Measurements from ENCODE around the gene GPR37L1.

GPR37L1 gene

DNA sequence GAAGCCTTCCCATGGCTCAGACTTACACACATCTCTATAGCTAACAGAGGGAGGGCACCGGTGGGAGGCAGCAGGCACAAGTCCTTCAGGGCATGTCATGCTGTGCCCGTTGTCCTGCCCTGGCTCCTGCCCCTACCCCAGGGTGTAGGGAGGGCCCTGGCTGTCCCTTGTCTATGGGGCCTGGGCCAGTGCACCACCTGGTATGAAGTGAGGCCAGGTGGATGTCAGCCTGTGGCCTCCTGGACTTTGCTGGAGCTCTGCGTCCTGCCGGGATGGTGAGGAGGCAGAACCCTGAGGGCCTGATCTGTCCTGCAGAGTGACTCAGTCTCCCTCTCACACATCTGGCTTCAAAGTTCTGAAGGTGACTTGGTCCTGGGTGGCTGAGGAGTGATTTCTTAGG lies 47.3 kb upstream of the GPR37L1 start:
- Histone ChIP-seq H3K4me3 (ENCODE audit: low read length, poor library complexity, severe bottlenecking) (no peak overlapping the region), H3K79me2 (ENCODE audit: insufficient read depth, low read length) (no peaks in the 10 kb centered on the region), H3K9me3 (ENCODE audit: insufficient read depth, low read depth, low read length) (no peaks in the 10 kb centered on the region), H3K4me2 (ENCODE audit: low read depth, low read length, poor library complexity, severe bottlenecking) (no peak overlapping the region), H3K4me1 (ENCODE audit: insufficient read depth, low read length, poor library complexity, severe bottlenecking) (no peaks in the 10 kb centered on the region), H3K9me2 (replicated peaks; ENCODE audit: low read depth, low read length) (no peaks in the 10 kb centered on the region), H4K20me1 (ENCODE audit: insufficient read depth, low read length, poor library complexity, severe bottlenecking) (no peaks in the 10 kb centered on the region), H3K9ac (ENCODE audit: low read depth, low read length, poor library complexity, severe bottlenecking) (no peak overlapping the region), H3K27me3 (ENCODE audit: insufficient read depth, low read length, poor library complexity, severe bottlenecking) (no peaks in the 10 kb centered on the region), H3F3A (ENCODE audit: low read depth) (no peaks in the 10 kb centered on the region), H2AFZ (ENCODE audit: low read length) (no peak overlapping the region), H3K36me3 (ENCODE audit: insufficient read depth, low read length) (no peaks in the 10 kb centered on the region)
- no peak for TF ChIP-seq EZH2phosphoT487 (IDR thresholded peaks at IDR 0.05; ENCODE audit: borderline replicate concordance)
- TF ChIP-seq, protein P1, sequence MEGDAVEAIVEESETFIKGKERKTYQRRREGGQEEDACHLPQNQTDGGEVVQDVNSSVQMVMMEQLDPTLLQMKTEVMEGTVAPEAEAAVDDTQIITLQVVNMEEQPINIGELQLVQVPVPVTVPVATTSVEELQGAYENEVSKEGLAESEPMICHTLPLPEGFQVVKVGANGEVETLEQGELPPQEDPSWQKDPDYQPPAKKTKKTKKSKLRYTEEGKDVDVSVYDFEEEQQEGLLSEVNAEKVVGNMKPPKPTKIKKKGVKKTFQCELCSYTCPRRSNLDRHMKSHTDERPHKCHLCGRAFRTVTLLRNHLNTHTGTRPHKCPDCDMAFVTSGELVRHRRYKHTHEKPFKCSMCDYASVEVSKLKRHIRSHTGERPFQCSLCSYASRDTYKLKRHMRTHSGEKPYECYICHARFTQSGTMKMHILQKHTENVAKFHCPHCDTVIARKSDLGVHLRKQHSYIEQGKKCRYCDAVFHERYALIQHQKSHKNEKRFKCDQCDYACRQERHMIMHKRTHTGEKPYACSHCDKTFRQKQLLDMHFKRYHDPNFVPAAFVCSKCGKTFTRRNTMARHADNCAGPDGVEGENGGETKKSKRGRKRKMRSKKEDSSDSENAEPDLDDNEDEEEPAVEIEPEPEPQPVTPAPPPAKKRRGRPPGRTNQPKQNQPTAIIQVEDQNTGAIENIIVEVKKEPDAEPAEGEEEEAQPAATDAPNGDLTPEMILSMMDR (conservative IDR thresholded peaks at IDR 0.05; ENCODE audit: low read length) = no peak

DNA sequence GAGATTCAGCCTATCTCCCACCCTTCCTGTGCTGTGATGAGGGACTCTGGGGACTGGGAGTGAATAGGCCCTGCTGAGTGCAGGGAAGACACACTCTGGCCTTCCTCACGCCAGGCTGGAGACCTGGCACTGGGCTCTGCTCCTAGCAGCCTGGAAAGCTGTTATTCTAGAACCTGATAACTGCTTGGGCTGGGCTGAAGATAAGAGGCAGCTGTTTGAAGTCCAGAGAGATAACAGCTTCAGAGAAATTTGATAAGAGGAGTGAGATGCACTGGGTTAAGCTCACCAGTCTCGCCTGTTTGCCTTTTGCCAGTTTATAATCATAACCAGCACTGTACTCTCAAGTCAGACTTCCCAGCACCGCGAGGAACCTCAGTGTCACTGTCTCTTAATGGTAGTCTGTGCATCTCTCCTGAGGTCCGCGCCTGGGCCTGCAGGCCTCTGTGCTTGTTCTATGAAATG lies 46.6 kb upstream of the GPR37L1 start:
- H3K4me2 ChIP-seq (ENCODE audit: low read depth, low read length, poor library complexity, severe bottlenecking) = no peak overlapping the region
- H3K79me2 ChIP-seq (ENCODE audit: insufficient read depth, low read length) = no peaks in the 10 kb centered on the region
- no peaks in the 10 kb centered on the region for H3K4me1 ChIP-seq (ENCODE audit: insufficient read depth, low read length, poor library complexity, severe bottlenecking)
- no peaks in the 10 kb centered on the region for H3F3A ChIP-seq (ENCODE audit: low read depth)
- H3K9me2 ChIP-seq (replicated peaks; ENCODE audit: low read depth, low read length) = no peaks in the 10 kb centered on the region
- H3K36me3 ChIP-seq (ENCODE audit: insufficient read depth, low read length) = no peaks in the 10 kb centered on the region
- H3K27me3 ChIP-seq (ENCODE audit: insufficient read depth, low read length, poor library complexity, severe bottlenecking) = no peaks in the 10 kb centered on the region
- no peaks in the 10 kb centered on the region for H4K20me1 ChIP-seq (ENCODE audit: insufficient read depth, low read length, poor library complexity, severe bottlenecking)
- H3K9me3 ChIP-seq (ENCODE audit: insufficient read depth, low read depth, low read length) = no peaks in the 10 kb centered on the region
- no peak overlapping the region for H3K4me3 ChIP-seq (ENCODE audit: low read length, poor library complexity, severe bottlenecking)
- no peak overlapping the region for H3K9ac ChIP-seq (ENCODE audit: low read depth, low read length, poor library complexity, severe bottlenecking)
- no peak for TF ChIP-seq EZH2phosphoT487 (IDR thresholded peaks at IDR 0.05; ENCODE audit: borderline replicate concordance)
- TF ChIP-seq, protein P1 (conservative IDR thresholded peaks at IDR 0.05; ENCODE audit: low read length) = no peak
- H2AFZ ChIP-seq (ENCODE audit: low read length) = no peak overlapping the region

DNA sequence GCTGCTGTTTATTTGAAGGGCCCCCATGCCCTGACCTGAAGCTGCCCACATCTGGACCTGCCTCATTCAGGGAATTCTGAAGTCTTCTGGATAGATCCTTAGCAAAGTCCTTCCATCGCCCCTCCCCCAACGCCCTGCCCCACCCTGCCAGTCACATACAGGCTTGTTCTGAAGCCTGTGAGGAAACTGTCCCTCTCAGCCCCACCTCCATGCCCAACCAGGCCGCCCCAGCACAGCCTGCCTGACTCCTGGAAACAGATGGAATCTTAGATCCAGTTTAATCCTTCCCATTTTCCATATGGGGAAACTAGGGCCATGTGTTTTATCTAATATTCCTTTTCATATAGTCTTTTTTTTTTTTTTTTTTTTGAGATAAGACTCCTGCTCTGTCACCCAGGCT lies 44.5 kb upstream of the GPR37L1 start:
- Histone ChIP-seq H2AFZ (ENCODE audit: low read length) (no peak overlapping the region), H3K9me3 (ENCODE audit: insufficient read depth, low read depth, low read length) (no peaks in the 10 kb centered on the region), H3K9ac (ENCODE audit: low read depth, low read length, poor library complexity, severe bottlenecking) (no peak overlapping the region), H3K79me2 (ENCODE audit: insufficient read depth, low read length) (no peaks in the 10 kb centered on the region), H3K4me1 (ENCODE audit: insufficient read depth, low read length, poor library complexity, severe bottlenecking) (no peaks in the 10 kb centered on the region), H3F3A (ENCODE audit: low read depth) (no peaks in the 10 kb centered on the region), H4K20me1 (ENCODE audit: insufficient read depth, low read length, poor library complexity, severe bottlenecking) (no peaks in the 10 kb centered on the region), H3K4me2 (ENCODE audit: low read depth, low read length, poor library complexity, severe bottlenecking) (no peak overlapping the region), H3K4me3 (ENCODE audit: low read length, poor library complexity, severe bottlenecking) (no peak overlapping the region), H3K36me3 (ENCODE audit: insufficient read depth, low read length) (no peaks in the 10 kb centered on the region), H3K9me2 (replicated peaks; ENCODE audit: low read depth, low read length) (no peaks in the 10 kb centered on the region), H3K27me3 (ENCODE audit: insufficient read depth, low read length, poor library complexity, severe bottlenecking) (no peaks in the 10 kb centered on the region)
- TF ChIP-seq, protein P1 (conservative IDR thresholded peaks at IDR 0.05; ENCODE audit: low read length) = no peak
- TF ChIP-seq EZH2phosphoT487 (IDR thresholded peaks at IDR 0.05; ENCODE audit: borderline replicate concordance) = no peak
